Left lobe of liver (tissue), 2 donors: ENCODE data around the gene UNC5A. TPM values are rescaled to one million over a fixed set of nuclear protein-coding genes. Genes with fewer than 3 reads are reported as not detected.

Experiments used
- ATAC-seq: fragments of 200-7000 bp; cut with Tn5 transposase; one replicate; pipeline ENCODE4 v1.9.1; 2020; ENCODE audit warnings: mild to moderate bottlenecking, moderate library complexity
- DNase-seq: peaks from one replicate; pipeline ENCODE4 v3.0.0-alpha.2; 2020; ENCODE audit warnings: low spot score
- total RNA-seq: library from RNA; stranded (reverse); gene quantifications from one replicate; pipeline ENCODE4 v1.2.1, GENCODE V29; 2021
- donor health status: DM: no; HTN: no; CAD: no; lungs with moderate emphysema.
- donor health status: DM: no; HTN: yes; CAD: no.

UNC5A gene
- total RNA-seq, 1 donor from 2014 or later = not detected

DNA sequence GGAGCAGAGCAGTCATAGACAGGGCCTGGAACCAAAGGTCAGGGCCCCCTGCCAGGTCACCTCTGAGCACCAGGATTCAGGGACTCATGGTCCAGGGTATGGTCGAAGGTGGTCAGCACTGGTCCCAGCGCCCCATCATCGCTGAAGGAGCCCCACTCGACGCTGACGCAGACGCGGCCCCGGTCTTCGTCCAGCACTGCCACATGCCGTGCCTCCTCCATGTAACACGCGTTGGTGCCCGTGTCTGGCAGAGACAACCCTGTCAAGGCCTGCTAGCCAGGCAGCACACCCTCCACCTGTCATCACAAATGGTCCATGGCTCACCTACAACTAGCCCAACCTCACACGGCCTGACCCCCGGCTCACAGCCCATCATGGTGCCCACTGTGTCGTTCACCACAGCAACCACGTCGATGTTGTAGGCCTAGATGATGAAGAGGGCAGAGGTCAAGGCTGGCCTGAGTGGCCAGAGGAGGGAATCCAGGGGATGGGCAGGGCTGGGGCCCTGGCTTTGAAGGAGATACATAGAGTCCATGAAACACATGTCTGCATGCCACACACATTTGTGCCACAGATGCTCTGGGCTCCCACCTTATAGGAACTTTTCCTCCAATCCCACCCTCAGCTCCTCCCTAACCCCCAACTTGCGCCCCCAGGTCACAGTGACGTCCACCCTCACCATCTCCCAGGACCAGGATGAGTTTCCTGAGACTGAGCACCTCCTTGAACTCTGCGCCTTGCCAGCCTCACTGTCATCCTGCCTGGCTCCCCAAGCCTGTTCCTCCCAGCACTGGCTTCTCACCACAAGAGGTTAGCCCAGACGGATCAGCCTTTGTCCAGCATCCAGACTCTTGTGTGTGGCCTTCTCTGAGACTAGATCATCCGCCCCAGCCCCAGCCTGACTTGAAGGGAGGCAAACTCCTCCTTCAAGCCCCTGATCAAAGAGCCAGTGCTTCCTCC lies 79.2 kb downstream of the UNC5A start:
- peak; percentile 37 for DNase-seq
- ATAC-seq = no peak

DNA sequence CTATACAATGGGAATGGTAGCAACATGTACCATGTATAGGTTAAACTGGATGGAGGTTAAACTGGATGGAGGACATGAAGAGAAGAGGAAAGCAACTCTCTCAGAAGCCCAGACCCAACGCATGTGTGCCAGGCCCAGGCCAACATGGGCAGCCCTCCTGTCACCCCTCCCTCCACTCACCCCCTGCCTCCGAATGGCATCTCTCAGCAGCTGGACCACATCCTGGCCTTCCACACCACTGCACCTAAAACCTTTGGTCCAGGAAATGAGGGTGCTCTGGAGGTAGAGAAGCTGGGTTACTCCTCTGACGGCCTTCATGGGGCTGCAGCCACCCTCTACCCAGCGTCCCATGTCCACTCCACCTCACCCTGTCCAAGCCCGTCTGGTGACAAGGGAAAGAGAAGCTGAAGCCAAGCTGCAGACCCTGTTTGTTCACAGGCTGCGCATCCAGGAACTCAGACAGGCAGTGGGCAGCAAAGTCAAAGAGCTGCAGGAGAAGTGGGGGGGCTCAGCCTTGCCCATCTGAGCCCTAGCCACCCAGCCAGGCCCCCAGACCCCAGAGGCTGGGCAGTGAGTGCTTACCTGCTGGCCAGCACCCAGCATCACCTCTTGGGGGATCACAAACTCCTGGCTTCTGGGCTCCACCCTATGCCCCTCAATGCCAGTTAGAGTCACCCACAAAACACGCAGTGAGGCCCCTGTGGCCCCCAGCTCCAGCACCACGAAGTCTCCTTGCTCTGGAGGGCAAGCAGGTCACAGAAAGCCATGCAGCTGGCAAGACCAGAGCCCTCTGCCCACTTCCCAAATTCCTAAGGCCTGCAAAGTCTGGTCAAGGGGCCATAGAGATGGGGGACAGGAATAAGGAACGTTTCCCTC lies 80.3 kb downstream of the UNC5A start:
- ATAC-seq (no peak), DNase-seq (peak; percentile 29)

DNA sequence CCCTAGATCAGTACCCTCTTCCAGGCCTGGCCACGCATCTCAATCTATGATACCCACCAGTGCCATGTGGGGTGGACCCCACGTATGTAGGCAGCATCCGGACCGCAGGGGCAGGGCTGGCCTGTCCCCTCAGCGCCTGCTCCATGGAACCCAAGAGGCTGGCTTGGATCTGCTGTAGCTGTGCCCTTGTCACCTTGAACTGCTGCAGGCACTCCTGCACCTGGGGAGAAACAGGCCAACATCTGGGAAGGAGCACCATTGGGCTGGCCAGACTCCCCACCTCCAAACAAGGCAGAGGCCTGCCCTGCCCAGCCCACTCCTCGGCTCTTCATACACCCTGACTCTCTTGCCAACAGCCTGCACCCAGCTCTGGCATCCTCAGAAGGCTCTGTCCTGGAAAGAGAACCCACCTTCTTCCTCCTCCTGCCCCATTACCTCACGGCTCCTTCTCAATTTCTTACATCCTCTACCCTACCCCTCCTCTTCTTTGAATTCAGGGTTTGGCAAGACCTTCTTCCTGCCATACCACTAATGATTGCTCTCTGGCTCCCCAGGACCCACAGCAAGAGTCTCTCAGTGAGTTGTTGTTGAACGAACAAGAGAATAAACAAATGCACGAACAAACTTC lies 81.1 kb downstream of the UNC5A start:
- DNase-seq (peak; percentile 37), ATAC-seq (no peak)

DNA sequence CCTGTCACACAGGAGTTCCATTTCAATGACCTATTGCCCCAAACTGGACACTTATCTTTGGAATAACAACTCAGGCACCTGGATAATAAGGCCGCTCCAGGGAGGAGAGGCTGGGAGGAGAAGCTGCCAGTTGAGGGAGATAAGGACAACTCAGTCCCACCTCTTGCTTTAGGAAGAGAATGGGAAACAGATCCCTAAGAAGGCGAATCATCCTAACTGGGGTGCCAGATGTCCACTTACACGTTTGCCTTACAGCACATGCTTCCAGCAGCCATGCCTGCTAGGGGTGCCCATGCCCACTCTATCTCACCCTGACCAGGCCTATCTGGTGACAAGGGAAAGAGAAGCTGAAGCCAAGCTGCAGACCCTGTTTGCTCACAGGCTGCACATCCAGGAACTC lies 82.3 kb downstream of the UNC5A start:
- ATAC-seq = no peak
- DNase-seq = peak; percentile 38

DNA sequence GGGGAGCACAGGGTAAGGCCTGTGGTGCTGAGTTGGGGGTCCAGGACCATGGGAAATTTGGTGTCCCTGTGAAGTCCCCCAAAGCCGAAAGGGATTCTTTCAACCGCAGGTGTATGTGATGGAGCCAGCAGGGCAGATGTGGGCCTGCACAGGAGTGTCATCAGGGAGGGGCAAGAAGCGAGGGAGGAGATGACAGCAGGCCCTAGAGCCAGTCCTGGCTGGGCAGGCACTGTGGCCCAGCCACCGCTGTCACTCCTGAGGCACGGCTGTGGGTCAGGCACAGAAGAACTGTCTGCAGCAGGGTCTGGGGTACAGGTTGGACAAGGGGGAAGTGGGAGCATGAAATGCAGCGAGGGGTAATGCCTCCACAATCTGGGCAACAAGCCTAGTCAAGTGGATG lies 83.9 kb downstream of the UNC5A start:
- DNase-seq = peak; percentile 29
- ATAC-seq = no peak

DNA sequence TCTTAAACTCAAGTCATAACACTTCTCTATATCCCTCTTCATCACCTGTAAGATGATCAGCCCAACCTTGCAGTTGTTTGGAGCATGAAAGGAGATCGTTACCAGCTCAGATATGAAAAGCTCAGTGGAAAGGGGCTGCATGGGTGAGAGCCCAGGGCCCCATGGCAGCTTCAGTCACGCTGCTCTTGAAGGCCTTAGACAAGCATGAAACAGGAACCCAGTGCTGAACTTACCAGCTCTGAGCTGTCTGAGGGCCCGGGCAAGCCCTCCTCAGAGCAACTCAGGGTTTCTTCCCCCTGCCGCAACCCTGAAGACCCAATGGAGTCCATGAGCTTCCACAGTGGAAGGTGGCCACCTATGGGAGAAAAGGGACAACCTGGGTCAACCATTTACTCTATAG lies 85.5 kb downstream of the UNC5A start:
- ATAC-seq (no peak), DNase-seq (peak; percentile 35)

DNA sequence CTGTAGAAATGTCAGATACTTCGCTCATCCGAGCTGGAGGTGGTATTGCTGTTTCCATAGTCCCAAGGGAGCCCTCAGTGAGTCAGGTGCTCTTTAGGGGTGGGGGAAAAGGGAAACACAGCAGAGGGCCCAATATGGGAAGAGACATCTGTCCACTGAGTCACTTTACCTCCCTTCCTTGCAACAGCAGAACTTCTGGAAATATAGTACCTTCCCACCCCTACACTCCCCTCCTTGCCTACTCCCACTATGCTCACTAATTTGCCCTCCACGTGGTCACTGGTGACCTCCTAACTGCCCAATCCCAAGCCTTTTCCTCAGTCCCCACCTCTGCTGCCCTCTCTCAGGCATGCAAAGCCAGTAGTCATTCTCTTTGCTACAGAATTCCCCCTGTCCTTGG lies 86.9 kb downstream of the UNC5A start:
- DNase-seq (peak; percentile 33), ATAC-seq (no peak)

DNA sequence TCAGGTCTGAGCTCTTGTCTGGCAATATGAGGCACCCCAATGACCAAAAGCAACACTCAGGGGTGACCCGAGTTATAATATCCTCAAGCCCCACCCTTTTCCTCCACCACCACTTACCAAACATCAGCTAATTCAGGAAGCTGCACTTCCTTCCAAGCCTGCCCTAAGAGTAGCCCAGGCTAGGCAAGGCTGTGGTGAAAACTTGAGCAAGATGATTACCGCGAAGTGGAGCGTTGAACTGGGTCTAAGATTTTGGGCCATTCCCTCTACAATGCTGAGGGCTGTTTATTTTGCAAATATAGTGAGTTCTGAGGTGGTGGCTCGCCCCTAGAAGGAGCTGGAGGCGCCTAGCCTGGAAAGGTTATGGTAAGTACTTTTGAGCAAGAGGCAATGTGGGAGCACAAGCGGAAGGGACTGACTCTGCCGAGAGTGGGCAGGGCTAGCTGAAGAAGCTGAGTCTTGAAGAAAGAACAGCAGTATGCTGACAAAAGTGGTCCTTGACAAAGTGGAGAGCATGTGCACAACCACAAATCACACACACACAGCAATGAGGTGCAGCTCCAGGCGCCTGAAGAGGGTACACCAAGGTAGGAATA lies 89.0 kb downstream of the UNC5A start, which contains the start of gene HK3:
Gene HK3, minus strand, starts transcription at position 51 of the 596 bp plus-strand sequence. CDS start 3,187 bp downstream, outside the sequence.
- ATAC-seq (peak; percentile 42), DNase-seq (peak; percentile 45)

DNA sequence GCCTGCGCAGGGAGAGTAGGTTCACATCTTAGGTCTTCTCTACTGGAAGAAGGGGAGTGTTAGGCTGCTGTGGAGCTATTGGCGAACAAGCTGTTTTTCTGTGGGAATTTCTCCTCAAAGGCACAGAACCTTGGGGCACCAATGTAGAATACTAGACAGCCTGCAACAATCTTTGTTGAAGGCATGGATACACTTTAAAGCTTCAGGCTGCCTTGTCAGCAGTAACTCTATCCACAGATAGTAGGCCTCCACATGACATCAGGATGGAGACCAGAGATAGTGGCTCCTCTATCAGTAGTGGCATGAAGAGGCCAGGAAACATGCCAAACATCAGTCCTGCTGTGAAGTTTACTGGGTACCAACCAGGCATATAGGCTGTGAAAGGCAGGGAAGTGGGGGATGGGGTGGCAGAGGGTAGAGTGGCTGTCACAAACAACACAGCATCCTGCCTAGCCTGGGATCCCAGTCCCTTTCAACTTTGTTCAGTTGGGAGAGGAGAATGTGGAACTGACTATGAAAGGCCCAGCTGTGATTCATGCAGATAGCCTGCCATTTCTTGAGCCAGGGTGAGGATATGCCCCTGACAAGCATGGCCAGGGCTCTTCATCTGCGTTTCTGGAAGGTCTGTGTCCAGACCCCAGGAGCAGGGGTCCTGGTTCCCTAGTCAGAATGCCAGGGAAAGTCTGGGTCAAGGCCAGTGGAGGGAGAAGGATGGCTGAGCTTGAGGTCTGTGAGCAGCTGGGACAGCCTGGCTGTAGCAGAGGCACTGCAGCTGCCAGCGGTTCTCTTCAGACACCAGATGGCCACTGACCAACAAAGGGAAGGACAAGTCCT lies 89.8 kb downstream of the UNC5A start:
- no peak for DNase-seq
- peak; percentile 8 for ATAC-seq

DNA sequence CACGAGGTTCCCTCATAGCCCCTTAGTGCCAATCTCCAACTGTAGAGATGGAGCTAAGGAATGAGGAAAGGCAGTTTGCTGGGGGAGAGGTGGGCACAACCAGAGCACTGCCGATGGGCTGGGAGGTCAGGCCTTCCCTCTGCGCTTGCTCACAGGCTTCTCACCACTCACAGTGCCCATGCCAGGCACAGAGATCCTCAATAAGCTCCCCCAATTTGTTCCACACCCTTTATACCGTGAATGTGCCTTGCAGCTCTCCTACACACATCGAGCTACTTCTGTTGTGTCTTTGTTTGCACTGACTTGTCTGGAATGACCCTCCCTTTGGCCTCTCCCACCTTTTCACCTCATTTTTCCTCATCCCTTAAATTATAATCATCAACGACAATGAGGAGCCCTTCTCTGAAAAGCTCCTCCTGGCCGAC lies 90.4 kb downstream of the UNC5A start:
- no peak for ATAC-seq
- DNase-seq = no peak

DNA sequence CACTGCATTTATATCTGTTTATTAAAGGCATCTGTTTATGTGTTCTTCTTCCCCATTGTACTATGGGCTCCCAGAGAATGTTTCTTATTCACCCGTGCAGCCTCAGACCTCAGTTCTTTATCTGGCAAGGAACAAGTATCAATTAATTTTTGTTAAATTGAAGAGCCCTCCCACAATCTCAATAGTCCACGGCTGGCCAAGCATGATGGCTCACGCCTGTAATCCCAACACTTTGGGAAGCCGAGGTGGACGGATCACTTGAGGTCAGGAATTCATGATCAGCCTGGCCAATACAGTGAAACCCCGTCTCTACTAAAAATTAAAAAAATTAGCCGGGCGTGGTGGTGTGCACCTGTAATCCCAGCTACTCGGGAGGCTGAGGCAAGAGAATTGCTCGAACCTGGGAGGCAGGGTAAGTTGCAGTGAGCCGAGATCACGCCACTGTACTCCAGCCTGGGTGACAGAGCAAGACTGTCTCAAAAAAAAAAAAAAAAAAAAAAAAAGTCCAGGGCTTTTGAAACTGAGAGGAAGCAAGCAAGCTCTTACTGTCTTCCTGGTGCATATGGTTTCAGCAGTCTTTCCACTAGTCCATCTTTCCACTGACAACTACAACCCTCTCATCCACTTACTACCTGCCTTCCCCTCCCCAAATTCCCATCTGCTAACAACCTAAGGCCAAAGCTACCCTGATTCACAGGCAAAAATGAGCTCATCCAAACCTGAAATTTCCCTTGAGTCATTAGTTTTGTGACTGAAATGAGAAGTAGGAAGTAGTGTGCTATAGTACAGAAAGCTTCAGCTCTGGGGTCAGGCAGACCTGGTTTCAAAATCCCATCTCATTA lies 91.1 kb downstream of the UNC5A start:
- ATAC-seq = no peak
- no peak for DNase-seq

DNA sequence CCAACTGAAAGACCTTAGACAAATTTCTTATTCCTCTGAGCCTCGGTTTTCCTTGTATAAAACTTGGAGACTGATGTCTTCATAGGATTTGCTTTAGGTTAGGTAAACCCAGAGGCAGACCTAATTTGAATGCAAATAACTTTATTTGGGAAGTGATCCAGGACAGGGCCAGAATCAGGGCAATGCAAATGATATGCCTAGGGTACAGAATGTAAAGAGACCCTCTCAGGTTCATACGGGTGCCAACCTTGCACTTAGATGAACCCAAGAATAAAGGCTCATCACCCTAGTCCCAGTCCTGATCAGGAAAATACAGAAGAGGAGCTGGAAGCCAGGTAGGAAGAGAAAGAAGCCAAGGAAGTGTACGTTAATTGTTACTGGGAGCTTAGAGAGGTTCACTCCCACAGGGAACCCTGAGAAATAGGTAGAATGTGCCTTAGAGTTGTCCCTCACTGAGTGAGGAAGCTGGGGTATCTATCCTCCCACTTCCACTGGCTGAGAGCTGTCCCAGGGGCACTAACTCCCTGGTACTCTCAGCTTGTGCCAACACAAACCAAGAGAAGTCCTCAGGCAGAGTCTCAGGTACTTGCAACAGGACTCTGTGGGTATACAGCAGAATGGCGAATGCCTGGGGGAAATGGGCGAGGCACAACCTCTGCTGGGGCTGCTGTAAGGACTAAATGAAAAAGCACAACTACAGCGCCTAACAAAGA lies 91.9 kb downstream of the UNC5A start:
- ATAC-seq (no peak), DNase-seq (no peak)

DNA sequence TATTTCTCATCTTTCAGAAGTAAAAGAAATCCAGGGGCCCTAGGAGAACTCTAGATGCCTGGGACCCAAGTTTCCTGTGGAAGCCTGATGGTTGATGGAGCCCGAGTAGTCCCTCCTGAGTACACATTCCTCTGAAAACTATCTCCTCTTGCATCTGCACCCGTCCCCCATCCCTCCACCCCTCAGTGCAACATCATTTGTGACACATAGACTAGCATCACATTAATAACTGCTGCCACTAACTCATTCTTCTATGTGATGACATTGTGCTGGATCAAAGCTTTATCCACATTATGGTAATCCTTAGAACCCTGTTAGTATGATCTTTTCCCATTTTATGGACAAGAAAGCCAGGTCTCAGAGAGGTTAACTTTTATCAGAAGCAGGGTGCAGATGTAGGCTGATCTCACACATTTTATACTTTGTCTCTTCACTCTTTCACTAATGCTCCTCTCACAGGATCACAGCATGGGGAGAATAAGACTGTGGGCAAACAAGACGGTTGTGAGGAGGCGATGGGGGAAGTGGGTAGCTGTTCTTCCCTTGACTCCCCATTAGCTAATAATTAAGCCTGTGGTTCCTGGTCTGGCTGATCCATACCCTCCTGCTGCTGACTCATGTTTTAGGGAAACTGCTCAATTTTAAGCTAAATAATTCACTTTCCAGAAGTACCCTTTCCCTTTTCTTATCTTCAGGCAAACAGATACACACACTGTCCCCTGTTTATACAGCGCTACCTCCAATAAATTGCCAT lies 92.7 kb downstream of the UNC5A start:
- no peak for DNase-seq
- no peak for ATAC-seq

DNA sequence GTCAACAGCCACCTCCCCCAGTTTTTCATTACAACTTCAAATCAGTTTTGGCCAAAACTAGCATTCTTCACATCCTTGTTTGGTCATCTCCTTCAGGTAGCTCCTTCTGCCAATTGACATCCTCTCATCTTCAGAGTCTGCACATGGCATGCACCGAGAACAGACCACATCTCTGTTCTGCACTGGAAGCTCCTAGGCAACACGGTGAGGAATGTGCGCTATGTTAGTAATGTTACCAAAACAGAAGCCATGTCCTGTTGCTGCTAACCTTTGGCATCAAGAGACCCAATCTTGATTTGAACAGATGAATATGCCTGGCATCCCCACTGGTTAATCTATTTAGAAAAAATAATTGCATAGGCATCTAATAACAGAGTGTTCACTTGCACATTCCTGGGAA lies 93.9 kb downstream of the UNC5A start:
- ATAC-seq = no peak

DNA sequence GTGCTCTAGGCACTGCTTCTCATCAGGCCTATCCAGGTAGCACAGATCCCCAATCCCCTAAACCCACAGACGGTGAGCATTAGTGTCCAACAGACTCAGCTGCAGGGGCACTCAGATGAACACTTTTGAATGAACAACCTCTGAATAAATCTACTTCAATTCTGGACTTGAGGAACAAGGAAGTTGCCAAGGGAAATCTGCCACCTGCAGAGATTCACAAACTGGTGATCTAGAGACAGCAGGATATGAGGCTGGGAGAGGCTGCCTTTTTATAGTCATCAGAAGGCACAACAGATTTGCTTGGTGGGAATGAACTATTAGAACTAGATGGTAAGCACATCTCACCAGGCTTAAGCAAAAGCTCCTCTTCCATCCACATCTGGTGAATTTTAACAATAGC lies 95.8 kb downstream of the UNC5A start:
- DNase-seq = no peak
- ATAC-seq = no peak

More for the DNA sequence above, 93.9 kb downstream of the UNC5A start:
- no peak for DNase-seq

DNA sequence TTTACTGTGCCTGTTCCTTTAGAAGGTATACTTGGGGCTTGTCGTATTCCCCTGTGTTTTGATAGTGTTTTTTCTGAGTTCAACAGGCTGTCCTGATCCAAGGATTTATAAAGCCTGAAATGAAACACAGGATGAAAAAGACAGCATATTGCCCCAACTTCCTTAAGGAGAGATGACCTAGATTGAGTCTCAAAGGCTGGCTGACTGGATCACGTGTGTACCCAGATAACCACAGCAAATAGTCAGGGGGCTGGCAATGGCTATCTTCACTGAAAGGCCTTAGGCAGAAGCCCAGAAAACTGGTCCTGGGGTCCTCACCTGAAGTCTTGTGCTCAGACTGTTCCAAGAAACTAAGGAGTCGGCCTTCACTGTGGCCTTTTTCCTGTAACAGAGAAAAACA lies 96.4 kb downstream of the UNC5A start:
- DNase-seq (no peak), ATAC-seq (no peak)

DNA sequence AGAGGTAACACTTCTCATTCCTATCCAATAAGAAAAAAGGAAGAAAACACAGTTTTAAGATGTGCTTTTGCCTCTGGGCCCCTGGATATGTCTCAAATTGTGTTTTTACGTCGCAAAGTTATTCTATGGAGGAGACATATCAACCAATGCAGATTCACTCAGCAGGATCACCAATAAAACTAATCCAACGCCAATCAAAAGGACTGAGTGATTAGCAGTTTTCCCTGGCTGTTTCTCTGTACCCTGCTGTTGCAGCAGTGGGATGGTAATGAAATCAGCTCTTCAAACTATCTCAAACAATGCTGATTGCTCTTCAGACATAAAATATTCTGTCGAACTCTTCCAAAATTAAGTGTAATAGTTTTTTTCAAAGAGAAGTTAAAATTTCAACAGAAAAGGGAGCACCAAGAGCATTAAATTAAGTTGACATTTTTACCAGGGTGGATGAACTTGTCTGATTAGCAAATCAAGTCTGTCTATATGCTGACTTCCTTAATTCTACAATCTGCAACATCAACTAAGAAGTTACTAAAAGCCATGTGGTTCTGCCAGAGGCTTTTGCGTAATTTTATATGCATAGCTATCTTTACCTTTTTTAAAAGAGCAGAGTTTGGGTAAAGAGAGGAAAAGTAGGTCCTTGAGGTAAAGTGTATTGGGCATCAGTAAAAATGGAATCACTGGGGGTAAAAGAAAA lies 98.5 kb downstream of the UNC5A start:
- ATAC-seq (no peak), DNase-seq (no peak)
